ENCODE data around the gene SPTLC2. TPM values are rescaled to one million over a fixed set of nuclear protein-coding genes. Genes with fewer than 3 reads are reported as not detected.

The SPTLC2 gene
- total RNA-seq, 3 donors from 2014 or later (not counting 1 experiment from before 2014, with no cell fraction given): 35.2 to 58.6 (median 50.4) TPM

GRCh38 chr14:77523109-77523508 is 93.3 kb downstream of the SPTLC2 start:
- intact Hi-C loops (cut with micrococcal nuclease): no loop called here
- peaks cover 25% of the 10 kb centered on the region for H3K36me3 ChIP-seq (ENCODE audit: control insufficient read depth, insufficient read depth, low read length)

DNA sequence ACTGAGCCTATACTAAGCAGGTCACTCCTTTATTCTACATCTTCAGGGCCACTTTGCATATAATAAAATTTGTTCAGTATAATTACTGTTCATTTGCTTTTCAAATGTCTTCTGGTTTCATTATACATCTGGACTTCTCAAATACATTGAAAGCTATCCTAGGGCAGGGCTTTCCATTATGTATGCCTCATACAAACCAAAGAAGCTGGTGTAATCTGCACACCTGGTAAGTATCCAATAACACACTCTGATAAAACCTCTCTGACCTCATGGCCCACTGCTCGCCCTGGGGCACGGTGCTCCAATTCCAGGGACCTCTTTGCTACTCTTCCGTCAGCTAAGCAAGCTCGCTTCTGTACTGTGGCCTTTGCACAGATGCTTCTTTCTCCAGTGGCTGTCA is 95.9 kb downstream of the SPTLC2 start:
- H3K4me3 ChIP-seq (ENCODE audit: low read length): no peak overlapping the region
- TF ChIP-seq, protein P1, sequence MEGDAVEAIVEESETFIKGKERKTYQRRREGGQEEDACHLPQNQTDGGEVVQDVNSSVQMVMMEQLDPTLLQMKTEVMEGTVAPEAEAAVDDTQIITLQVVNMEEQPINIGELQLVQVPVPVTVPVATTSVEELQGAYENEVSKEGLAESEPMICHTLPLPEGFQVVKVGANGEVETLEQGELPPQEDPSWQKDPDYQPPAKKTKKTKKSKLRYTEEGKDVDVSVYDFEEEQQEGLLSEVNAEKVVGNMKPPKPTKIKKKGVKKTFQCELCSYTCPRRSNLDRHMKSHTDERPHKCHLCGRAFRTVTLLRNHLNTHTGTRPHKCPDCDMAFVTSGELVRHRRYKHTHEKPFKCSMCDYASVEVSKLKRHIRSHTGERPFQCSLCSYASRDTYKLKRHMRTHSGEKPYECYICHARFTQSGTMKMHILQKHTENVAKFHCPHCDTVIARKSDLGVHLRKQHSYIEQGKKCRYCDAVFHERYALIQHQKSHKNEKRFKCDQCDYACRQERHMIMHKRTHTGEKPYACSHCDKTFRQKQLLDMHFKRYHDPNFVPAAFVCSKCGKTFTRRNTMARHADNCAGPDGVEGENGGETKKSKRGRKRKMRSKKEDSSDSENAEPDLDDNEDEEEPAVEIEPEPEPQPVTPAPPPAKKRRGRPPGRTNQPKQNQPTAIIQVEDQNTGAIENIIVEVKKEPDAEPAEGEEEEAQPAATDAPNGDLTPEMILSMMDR (IDR thresholded peaks at IDR 0.05): no peak
- Mint-ChIP-seq H3K36me3 (peaks cover 28% of the 10 kb centered on the region), H3K27me3 (ENCODE audit: low read depth in 2 of 2) (no peaks in the 10 kb centered on the region), H3K4me1 (peaks cover 12 to 18% of the 10 kb centered on the region in 2 donors), H3K9me3 (no peaks in the 10 kb centered on the region), H3K27ac (peak overlapping the region; percentile 35 to 47), H3K4me3 (no peak overlapping the region)
- DNase-seq (no peak), ATAC-seq (no peak)
- H3K27ac ChIP-seq (ENCODE audit: low read length): no peak overlapping the region
- WGBS (ENCODE audit: insufficient coverage): 100% methylated on average over 4 of the region's 4 CpGs
- H3K27me3 ChIP-seq (ENCODE audit: control insufficient read depth, insufficient read depth, low read length): no peaks in the 10 kb centered on the region
- H3K9me3 ChIP-seq (ENCODE audit: control insufficient read depth, insufficient read depth, low read length): no peaks in the 10 kb centered on the region
- peaks cover 44% of the 10 kb centered on the region for H3K36me3 ChIP-seq (ENCODE audit: control insufficient read depth, insufficient read depth, low read length)
- H3K4me1 ChIP-seq (ENCODE audit: control insufficient read depth, insufficient read depth, low read length): no peaks in the 10 kb centered on the region
- intact Hi-C loops (cut with micrococcal nuclease): no loop called here

More at GRCh38 chr14:77523109-77523508, 93.3 kb downstream of the SPTLC2 start:
- peak overlapping the region; percentile 34 to 68 for H3K27ac Mint-ChIP-seq
- no peaks in the 10 kb centered on the region for H3K9me3 Mint-ChIP-seq
- H3K4me3 Mint-ChIP-seq: no peak overlapping the region
- ATAC-seq (no peak), DNase-seq (no peak)
- Histone ChIP-seq H3K27me3 (ENCODE audit: control insufficient read depth, insufficient read depth, low read length) (no peaks in the 10 kb centered on the region), H3K4me1 (ENCODE audit: control insufficient read depth, insufficient read depth, low read length) (no peaks in the 10 kb centered on the region), H3K9me3 (ENCODE audit: control insufficient read depth, insufficient read depth, low read length) (no peaks in the 10 kb centered on the region), H3K4me3 (ENCODE audit: low read length) (no peak overlapping the region), H3K27ac (ENCODE audit: low read length) (no peak overlapping the region)
- peaks cover 19% of the 10 kb centered on the region for H3K36me3 Mint-ChIP-seq
- WGBS (ENCODE audit: insufficient coverage): 67% methylated on average over 3 of the region's 3 CpGs
- TF ChIP-seq, protein P1 (IDR thresholded peaks at IDR 0.05): no peak
- no peaks in the 10 kb centered on the region for H3K27me3 Mint-ChIP-seq (ENCODE audit: low read depth in 2 of 2)
- peaks cover 12 to 18% of the 10 kb centered on the region in 2 donors for H3K4me1 Mint-ChIP-seq

GRCh38 chr14:77516126-77516525 is 100.3 kb downstream of the SPTLC2 start:
- Mint-ChIP-seq H3K36me3 (peaks cover 46% of the 10 kb centered on the region), H3K4me1 (peaks cover 0 to 12% of the 10 kb centered on the region in 2 donors), H3K9me3 (no peaks in the 10 kb centered on the region), H3K27ac (no peak overlapping the region), H3K4me3 (no peak overlapping the region), H3K27me3 (ENCODE audit: low read depth in 2 of 2) (no peaks in the 10 kb centered on the region)
- peaks cover 61% of the 10 kb centered on the region for H3K36me3 ChIP-seq (ENCODE audit: control insufficient read depth, insufficient read depth, low read length)
- no peak overlapping the region for H3K27ac ChIP-seq (ENCODE audit: low read length)
- no peaks in the 10 kb centered on the region for H3K9me3 ChIP-seq (ENCODE audit: control insufficient read depth, insufficient read depth, low read length)
- ATAC-seq: no peak
- intact Hi-C loops (cut with micrococcal nuclease): no loop called here
- DNase-seq: no peak
- no peaks in the 10 kb centered on the region for H3K4me1 ChIP-seq (ENCODE audit: control insufficient read depth, insufficient read depth, low read length)
- no peaks in the 10 kb centered on the region for H3K27me3 ChIP-seq (ENCODE audit: control insufficient read depth, insufficient read depth, low read length)
- no peak overlapping the region for H3K4me3 ChIP-seq (ENCODE audit: low read length)
- TF ChIP-seq, protein P1 (IDR thresholded peaks at IDR 0.05): no peak

- intact Hi-C loops (cut with micrococcal nuclease): no loop called here
- Mint-ChIP-seq H3K9me3 (no peaks in the 10 kb centered on the region), H3K4me3 (no peak overlapping the region), H3K27ac (no peak overlapping the region), H3K36me3 (peaks cover 30% of the 10 kb centered on the region), H3K4me1 (peaks cover 0 to 7% of the 10 kb centered on the region in 2 donors), H3K27me3 (ENCODE audit: low read depth in 2 of 2) (no peaks in the 10 kb centered on the region)
- no peak overlapping the region for H3K4me3 ChIP-seq (ENCODE audit: low read length)
- DNase-seq (no peak), ATAC-seq (no peak)
- H3K4me1 ChIP-seq (ENCODE audit: control insufficient read depth, insufficient read depth, low read length): no peaks in the 10 kb centered on the region
- no peaks in the 10 kb centered on the region for H3K27me3 ChIP-seq (ENCODE audit: control insufficient read depth, insufficient read depth, low read length)
- H3K27ac ChIP-seq (ENCODE audit: low read length): no peak overlapping the region
- TF ChIP-seq, protein P1 (IDR thresholded peaks at IDR 0.05): no peak
- WGBS (ENCODE audit: insufficient coverage): 98% methylated on average over 8 of the region's 8 CpGs
- peaks cover 67% of the 10 kb centered on the region for H3K36me3 ChIP-seq (ENCODE audit: control insufficient read depth, insufficient read depth, low read length)
- H3K9me3 ChIP-seq (ENCODE audit: control insufficient read depth, insufficient read depth, low read length): no peaks in the 10 kb centered on the region
These were observed 104.8 kb downstream of the SPTLC2 start for GRCh38 chr14:77511486-77512162.
